Ishikawa (cell line): ENCODE data around the gene EMC10.

ENCODE experiments used
- CEBPB ChIP-seq: IDR thresholded peaks from 2 replicates; pipeline ENCODE4 v1.6.1; 2012
- CREB1 ChIP-seq: IDR thresholded peaks from 2 replicates; pipeline ENCODE4 v1.6.1; 2012; ENCODE audit warnings: low read depth
- EGR1 ChIP-seq: IDR thresholded peaks from 2 replicates; pipeline ENCODE4 v1.6.1; 2012
- EP300 ChIP-seq: IDR thresholded peaks from 2 replicates; pipeline ENCODE4 v1.6.1; 2012; ENCODE audit warnings: borderline replicate concordance
- FOXM1 ChIP-seq: IDR thresholded peaks from 2 replicates; pipeline ENCODE4 v1.6.1; 2012; ENCODE audit warnings: low read depth, borderline replicate concordance
- NFIC ChIP-seq: IDR thresholded peaks from 2 replicates; pipeline ENCODE4 v1.6.1; 2012
- RAD21 ChIP-seq: IDR thresholded peaks from 2 replicates; pipeline ENCODE4 v1.6.1; 2012; ENCODE audit warnings: low read depth
- TAF1 ChIP-seq: IDR thresholded peaks from 2 replicates; pipeline ENCODE4 v1.6.1; 2012; ENCODE audit warnings: low read depth, mild to moderate bottlenecking
- TCF12 ChIP-seq: IDR thresholded peaks from 2 replicates; pipeline ENCODE4 v1.6.1; 2012; ENCODE audit warnings: low read depth
- TEAD4 ChIP-seq: IDR thresholded peaks from 2 replicates; pipeline ENCODE4 v1.6.1; 2012
- YY1 ChIP-seq: IDR thresholded peaks from 2 replicates; pipeline ENCODE4 v1.6.1; 2012; ENCODE audit warnings: low read depth
- ZBTB7A ChIP-seq: IDR thresholded peaks from 2 replicates; pipeline ENCODE4 v1.6.1; 2012; ENCODE audit warnings: low read depth
- TF ChIP-seq, protein P1 (sequence below): IDR thresholded peaks from 2 replicates; pipeline ENCODE4 v1.6.1; 2012
- TF ChIP-seq, protein P2 (sequence below): IDR thresholded peaks from 2 replicates; pipeline ENCODE4 v1.6.1; 2012; ENCODE audit warnings: low read depth, mild to moderate bottlenecking
- TF ChIP-seq, protein P3 (sequence below): IDR thresholded peaks from 2 replicates; pipeline ENCODE4 v1.6.1; 2012

EMC10 gene

DNA sequence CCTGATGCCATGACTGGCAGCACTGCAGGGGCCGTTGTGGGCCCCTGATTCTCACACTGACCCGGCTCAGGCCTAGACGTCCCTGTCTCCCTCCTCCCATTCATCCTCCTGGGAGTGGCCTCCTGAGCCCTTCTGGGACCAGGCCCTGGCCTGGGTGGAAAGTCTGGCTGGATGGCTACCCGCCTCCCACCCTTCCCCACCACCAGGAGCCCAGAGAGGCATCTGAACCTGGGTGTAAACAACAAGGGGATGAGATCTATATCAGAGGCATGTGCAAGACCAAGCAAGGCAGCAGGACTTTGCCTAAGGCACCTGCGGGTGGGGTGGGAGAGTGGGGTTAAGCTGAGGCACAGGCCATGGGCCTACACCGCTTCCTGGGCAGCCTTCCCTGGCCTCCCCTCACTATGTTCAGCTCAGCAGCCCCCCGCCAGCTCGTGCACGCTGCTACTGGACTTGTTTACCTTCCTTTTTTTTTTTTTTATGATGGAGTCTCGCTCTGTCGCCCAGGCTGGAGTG is 59.4 kb downstream of the EMC10 start:
- TF ChIP-seq TAF1 (no peak), NFIC (no peak), ZBTB7A (no peak), RAD21 (no peak), TEAD4 (no peak), CREB1 (no peak), TCF12 (no peak), FOXM1 (no peak), EGR1 (no peak), EP300 (no peak), CEBPB (no peak)
- TF ChIP-seq, protein P1, sequence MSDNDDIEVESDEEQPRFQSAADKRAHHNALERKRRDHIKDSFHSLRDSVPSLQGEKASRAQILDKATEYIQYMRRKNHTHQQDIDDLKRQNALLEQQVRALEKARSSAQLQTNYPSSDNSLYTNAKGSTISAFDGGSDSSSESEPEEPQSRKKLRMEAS: no peak
- TF ChIP-seq, protein P2, sequence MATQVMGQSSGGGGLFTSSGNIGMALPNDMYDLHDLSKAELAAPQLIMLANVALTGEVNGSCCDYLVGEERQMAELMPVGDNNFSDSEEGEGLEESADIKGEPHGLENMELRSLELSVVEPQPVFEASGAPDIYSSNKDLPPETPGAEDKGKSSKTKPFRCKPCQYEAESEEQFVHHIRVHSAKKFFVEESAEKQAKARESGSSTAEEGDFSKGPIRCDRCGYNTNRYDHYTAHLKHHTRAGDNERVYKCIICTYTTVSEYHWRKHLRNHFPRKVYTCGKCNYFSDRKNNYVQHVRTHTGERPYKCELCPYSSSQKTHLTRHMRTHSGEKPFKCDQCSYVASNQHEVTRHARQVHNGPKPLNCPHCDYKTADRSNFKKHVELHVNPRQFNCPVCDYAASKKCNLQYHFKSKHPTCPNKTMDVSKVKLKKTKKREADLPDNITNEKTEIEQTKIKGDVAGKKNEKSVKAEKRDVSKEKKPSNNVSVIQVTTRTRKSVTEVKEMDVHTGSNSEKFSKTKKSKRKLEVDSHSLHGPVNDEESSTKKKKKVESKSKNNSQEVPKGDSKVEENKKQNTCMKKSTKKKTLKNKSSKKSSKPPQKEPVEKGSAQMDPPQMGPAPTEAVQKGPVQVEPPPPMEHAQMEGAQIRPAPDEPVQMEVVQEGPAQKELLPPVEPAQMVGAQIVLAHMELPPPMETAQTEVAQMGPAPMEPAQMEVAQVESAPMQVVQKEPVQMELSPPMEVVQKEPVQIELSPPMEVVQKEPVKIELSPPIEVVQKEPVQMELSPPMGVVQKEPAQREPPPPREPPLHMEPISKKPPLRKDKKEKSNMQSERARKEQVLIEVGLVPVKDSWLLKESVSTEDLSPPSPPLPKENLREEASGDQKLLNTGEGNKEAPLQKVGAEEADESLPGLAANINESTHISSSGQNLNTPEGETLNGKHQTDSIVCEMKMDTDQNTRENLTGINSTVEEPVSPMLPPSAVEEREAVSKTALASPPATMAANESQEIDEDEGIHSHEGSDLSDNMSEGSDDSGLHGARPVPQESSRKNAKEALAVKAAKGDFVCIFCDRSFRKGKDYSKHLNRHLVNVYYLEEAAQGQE: no peak
- TF ChIP-seq, protein P3, sequence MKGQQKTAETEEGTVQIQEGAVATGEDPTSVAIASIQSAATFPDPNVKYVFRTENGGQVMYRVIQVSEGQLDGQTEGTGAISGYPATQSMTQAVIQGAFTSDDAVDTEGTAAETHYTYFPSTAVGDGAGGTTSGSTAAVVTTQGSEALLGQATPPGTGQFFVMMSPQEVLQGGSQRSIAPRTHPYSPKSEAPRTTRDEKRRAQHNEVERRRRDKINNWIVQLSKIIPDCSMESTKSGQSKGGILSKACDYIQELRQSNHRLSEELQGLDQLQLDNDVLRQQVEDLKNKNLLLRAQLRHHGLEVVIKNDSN: no peak

DNA sequence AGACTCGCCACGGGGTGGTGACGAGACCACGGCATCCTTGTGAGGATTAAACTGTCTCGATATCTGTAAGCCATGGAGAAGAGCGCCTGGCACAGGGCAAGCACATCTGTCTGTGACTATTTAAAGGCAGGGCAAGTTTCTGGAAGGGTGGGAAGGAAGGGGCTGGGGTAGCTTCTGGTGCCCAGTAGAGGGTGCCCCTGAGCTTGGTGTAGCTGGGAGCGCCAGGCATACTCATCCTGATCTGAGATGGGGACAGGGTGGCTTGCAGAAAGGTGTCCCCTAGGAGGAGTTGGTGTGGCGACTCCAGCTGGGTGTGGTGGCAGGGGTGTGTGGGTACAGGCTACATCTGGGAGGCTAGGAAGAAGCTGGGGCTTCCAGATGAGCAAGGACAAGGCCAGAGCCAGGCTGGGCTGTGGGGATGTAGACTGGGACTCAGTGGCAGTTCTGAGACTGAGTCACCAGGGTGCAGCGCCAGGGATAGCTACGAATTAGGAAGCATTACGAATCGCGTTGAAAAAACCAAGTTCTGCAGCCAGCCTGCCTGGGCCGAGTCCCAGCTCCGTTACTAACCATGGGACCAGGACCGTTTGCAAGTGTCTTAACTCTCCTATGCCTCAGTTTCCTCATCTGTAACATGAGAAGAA is 60.5 kb downstream of the EMC10 start:
- no peak for TF ChIP-seq EGR1
- TF ChIP-seq YY1: no peak
- no peak for TF ChIP-seq CEBPB
- no peak for TF ChIP-seq TEAD4
- TF ChIP-seq, protein P3: no peak
- TF ChIP-seq EP300: no peak
- TF ChIP-seq TAF1: no peak
- TF ChIP-seq ZBTB7A: no peak
- no peak for TF ChIP-seq TCF12
- TF ChIP-seq, protein P2: no peak
- TF ChIP-seq, protein P1: no peak
- TF ChIP-seq NFIC: no peak
- no peak for TF ChIP-seq CREB1
- no peak; the same call in 1 of the 2 replicates for TF ChIP-seq RAD21

DNA sequence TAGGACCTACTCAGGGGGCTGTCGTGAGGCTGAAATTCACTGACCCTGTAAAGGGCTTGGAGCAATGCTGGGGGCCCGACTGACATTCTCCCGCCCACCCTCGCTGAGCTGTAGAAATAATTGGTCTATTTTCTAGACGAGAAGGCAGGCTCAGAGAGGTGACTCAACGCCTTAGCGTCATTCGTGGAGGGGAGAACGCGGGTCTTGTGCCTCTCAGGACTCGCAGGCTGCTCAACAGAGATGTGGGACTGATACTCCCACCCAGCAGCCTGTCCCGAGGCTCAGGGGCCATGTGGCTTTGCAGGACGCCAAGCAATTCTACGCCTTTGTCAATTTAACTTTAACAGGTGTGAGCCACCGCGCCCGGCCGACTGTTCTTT is 61.0 kb downstream of the EMC10 start:
- TF ChIP-seq YY1 (no peak), FOXM1 (no peak), CEBPB (no peak), TAF1 (no peak), NFIC (no peak), TEAD4 (no peak), CREB1 (no peak), RAD21 (no peak), EP300 (no peak), TCF12 (no peak), ZBTB7A (no peak), EGR1 (no peak)
- TF ChIP-seq, protein P3: no peak
- TF ChIP-seq, protein P1: no peak
- TF ChIP-seq, protein P2: no peak
